HCT116 (cell line): ENCODE data around the gene HCAR3. TPM values are rescaled to one million over a fixed set of nuclear protein-coding genes. Genes with fewer than 3 reads are reported as not detected.

ENCODE experiments used
- ATAC-seq: fragments of 200-7000 bp; cut with Tn5 transposase; 2 replicates; pipeline ENCODE4 v1.9.1; 2020; ENCODE audit warnings: mild to moderate bottlenecking, moderate library complexity
- BruUV-seq: library from RNA; stranded (reverse); fragments of 400-500 nt; replicated peaks from 2 replicates; lab custom pipeline; 2021; lab: Mats Ljungman, UMichigan
- CTCF ChIA-PET: fragments of 300-600 bp; sonication (Branson Sonifier 250); formaldehyde crosslinking; loops from one replicate; lab custom pipeline; 2021; ENCODE audit warnings: antibody characterized with exemption; lab: Charles Lee
- POLR2A ChIA-PET: fragments of 300-600, 350-600 bp; sonication (Branson Sonifier 250); formaldehyde crosslinking; loops from one replicate; lab custom pipeline; 2021; ENCODE audit warnings: antibody characterized with exemption; lab: Charles Lee
- RAD21 ChIA-PET, 2 experiments: fragments of 300-600 bp; sonication (Branson Sonifier 250); formaldehyde crosslinking; loops; one replicate each; lab custom pipeline; 2023; ENCODE audit warnings: low total read pairs in 2 of 2; ENCODE audit not compliant: uncharacterized antibody in 2 of 2, unreplicated experiment in 2 of 2, low non-redundant PET in 1 of 2; lab: Charles Lee
- DNase-seq: peaks from one replicate; pipeline ENCODE4 v3.0.0-alpha.2; 2010; ENCODE audit warnings: low read depth, low spot score
- H2AFZ ChIP-seq: fragments of 200-600 bp; shearing (Covaris generic), sonication (generic); 2 replicates; pipeline ENCODE4 v1.6.1; 2017; ENCODE audit warnings: low read depth, mixed run types, mixed read lengths, antibody characterized with exemption, low read length; ENCODE audit not compliant: poor library complexity, severe bottlenecking
- H3K27ac ChIP-seq: 2 replicates; pipeline ENCODE4 v1.5.1; 2012; ENCODE audit warnings: low read depth, low read length
- H3K27me3 ChIP-seq: fragments of 200-600 bp; sonication (generic); 2 replicates; pipeline ENCODE4 v1.6.1; 2016; ENCODE audit warnings: mixed run types, low read length, mixed read lengths; ENCODE audit not compliant: insufficient read depth
- H3K36me3 ChIP-seq, 2 experiments: fragments of 200-500 bp in 1 of 2; fragments of 200-600 bp in 1 of 2; sonication (Bioruptor generic) in 1 of 2; sonication (generic) in 1 of 2; 2 replicates each; pipeline versions ENCODE4 v1.5.1 to v1.6.1; 2014 to 2016; ENCODE audit warnings: low read length in 2 of 2, inconsistent platforms in 1 of 2, mixed read lengths in 1 of 2, mixed run types in 1 of 2; ENCODE audit not compliant: insufficient read depth in 2 of 2, control insufficient read depth in 1 of 2
- H3K4me1 ChIP-seq, 2 experiments: fragments of 200-600 bp in 1 of 2; sonication (generic) in 1 of 2; 2 replicates each; pipeline versions ENCODE4 v1.5.1 to v1.6.1; 2012 to 2017; ENCODE audit warnings: low read length in 2 of 2, inconsistent platforms in 1 of 2, mild to moderate bottlenecking in 1 of 2, mixed read lengths in 1 of 2, mixed run types in 1 of 2, moderate library complexity in 1 of 2; ENCODE audit not compliant: insufficient read depth in 2 of 2, control insufficient read depth in 1 of 2
- H3K4me2 ChIP-seq: fragments of 200-600 bp; sonication (generic); 2 replicates; pipeline ENCODE4 v1.6.1; 2017; ENCODE audit warnings: mixed run types, low read length, mixed read lengths
- H3K4me3 ChIP-seq, 2 experiments: fragments of 200-600 bp in 1 of 2; sonication (generic) in 1 of 2; replicated peaks in 1 of 2; 2 replicates each; pipeline ENCODE4 v1.5.1; 2011 to 2016; ENCODE audit warnings: low read length in 2 of 2, control low read depth in 1 of 2, low read depth in 1 of 2, mild to moderate bottlenecking in 1 of 2, mixed read lengths in 1 of 2, mixed run types in 1 of 2
- H3K79me2 ChIP-seq: fragments of 200-600 bp; sonication (generic); 2 replicates; pipeline ENCODE4 v1.6.1; 2017; ENCODE audit warnings: mild to moderate bottlenecking, mixed run types, low read length, moderate library complexity, mixed read lengths; ENCODE audit not compliant: insufficient read depth
- H3K9ac ChIP-seq: fragments of 200-600 bp; sonication (generic); 2 replicates; pipeline ENCODE4 v1.6.1; 2016; ENCODE audit warnings: low read length, mixed read lengths
- H3K9me2 ChIP-seq: fragments of 200-600 bp; sonication (generic), shearing (Covaris generic); 2 replicates; pipeline ENCODE4 v1.6.1; 2017; ENCODE audit warnings: mixed run types, mild to moderate bottlenecking, moderate library complexity; ENCODE audit not compliant: insufficient read depth
- H3K9me3 ChIP-seq, 2 experiments: fragments of 200-500 bp in 1 of 2; fragments of 200-600 bp in 1 of 2; sonication (Bioruptor generic) in 1 of 2; sonication (generic) in 1 of 2; 2 replicates each; pipeline ENCODE4 v1.6.1; 2014 to 2017; ENCODE audit warnings: low read length in 2 of 2, mixed read lengths in 2 of 2, inconsistent platforms in 1 of 2, low read depth in 1 of 2, mild to moderate bottlenecking in 1 of 2, mixed run types in 1 of 2, moderate library complexity in 1 of 2; ENCODE audit not compliant: control insufficient read depth in 1 of 2, insufficient read depth in 1 of 2
- H4K20me1 ChIP-seq: fragments of 200-600 bp; sonication (generic), shearing (Covaris generic); 2 replicates; pipeline ENCODE4 v1.6.1; 2017; ENCODE audit warnings: mixed run types, mild to moderate bottlenecking, moderate library complexity; ENCODE audit not compliant: insufficient read depth
- CBX3 ChIP-seq: IDR thresholded peaks from 2 replicates; pipeline ENCODE4 v1.6.1; 2012; ENCODE audit warnings: low read depth
- CEBPB ChIP-seq: IDR thresholded peaks from 2 replicates; pipeline ENCODE4 v1.6.1; 2012; ENCODE audit warnings: low read depth
- CTCF ChIP-seq, 3 experiments: fragments of 200-600 bp in 1 of 3; sonication (generic) in 1 of 3; IDR thresholded peaks in 2 of 3; conservative IDR thresholded peaks in 1 of 3; 2 replicates each; pipeline ENCODE4 v1.5.1; 2012 to 2017; ENCODE audit warnings: low read depth in 2 of 3, low read length in 2 of 3, antibody characterized with exemption in 1 of 3, borderline replicate concordance in 1 of 3, control low read depth in 1 of 3, mild to moderate bottlenecking in 1 of 3, mixed read lengths in 1 of 3, mixed run types in 1 of 3, moderate library complexity in 1 of 3; ENCODE audit not compliant: insufficient read depth in 1 of 3
- EZH2 ChIP-seq: fragments of 200-600 bp; sonication (generic); IDR thresholded peaks from 2 replicates; pipeline ENCODE4 v1.6.1; 2017; ENCODE audit warnings: antibody characterized with exemption, mixed run types
- EZH2phosphoT487 ChIP-seq: fragments of 200-600 bp; IDR thresholded peaks from 2 replicates; pipeline ENCODE4 v1.6.1; 2018; ENCODE audit warnings: antibody characterized with exemption, borderline replicate concordance
- FOSL1 ChIP-seq: IDR thresholded peaks from 2 replicates; pipeline ENCODE4 v1.6.1; 2012; ENCODE audit warnings: low read depth
- JUND ChIP-seq: IDR thresholded peaks from 2 replicates; pipeline ENCODE4 v1.6.1; 2012
- POLR2A ChIP-seq: IDR thresholded peaks from 2 replicates; pipeline ENCODE4 v1.7.0; 2011; ENCODE audit warnings: borderline replicate concordance; ENCODE audit not compliant: insufficient read depth, insufficient read length; ENCODE audit errors: extremely low read depth
- RAD21 ChIP-seq: IDR thresholded peaks from 2 replicates; pipeline ENCODE4 v1.6.1; 2012; ENCODE audit warnings: low read depth, mild to moderate bottlenecking
- SRF ChIP-seq: IDR thresholded peaks from 2 replicates; pipeline ENCODE4 v1.6.1; 2012; ENCODE audit warnings: low read depth
- YY1 ChIP-seq: IDR thresholded peaks from 2 replicates; pipeline ENCODE4 v1.6.1; 2011; ENCODE audit warnings: low read length, low read depth, moderate library complexity, mild to moderate bottlenecking; ENCODE audit not compliant: insufficient replicate concordance; ENCODE audit errors: extremely low read depth
- intact Hi-C: fragments of 100-400 bp; cut with micrococcal nuclease; formaldehyde crosslinking; loops from 2 replicates; pipeline ENCODE4 v1.10.0; 2022
- total RNA-seq: library from RNA; stranded (reverse); gene quantifications from one replicate; pipeline ENCODE4 v1.2.1, GENCODE V29; 2021; ENCODE audit not compliant: unreplicated experiment
- TF ChIP-seq, protein P1 (sequence below): IDR thresholded peaks from 2 replicates; pipeline ENCODE4 v1.6.1; 2012; ENCODE audit warnings: low read depth
- TF ChIP-seq, protein P2 (sequence below): IDR thresholded peaks from 2 replicates; pipeline ENCODE4 v1.6.1; 2011; ENCODE audit warnings: mild to moderate bottlenecking, low read length, moderate library complexity; ENCODE audit not compliant: insufficient replicate concordance; ENCODE audit errors: extremely low read depth

The HCAR3 gene
- total RNA-seq, 1 experiment from 2014 or later, result not detected

DNA sequence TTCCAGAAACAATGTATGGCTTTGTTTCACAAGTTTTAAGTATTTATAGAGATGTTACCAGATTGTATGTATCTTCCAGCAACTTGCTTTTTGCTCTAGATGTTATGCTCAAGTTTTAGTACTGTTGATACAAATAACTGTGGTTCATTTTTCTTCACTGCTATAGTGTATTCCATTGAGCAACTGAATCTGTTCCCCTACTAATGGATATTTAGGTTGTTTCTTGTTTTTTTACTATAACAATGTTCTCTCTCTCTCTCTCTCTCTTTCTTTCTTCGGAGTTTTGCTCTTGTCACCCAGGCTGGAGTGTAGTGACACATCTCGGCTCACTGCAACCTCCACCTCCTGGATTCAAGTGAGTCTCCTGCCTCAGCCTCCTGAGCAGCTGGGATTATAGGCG, 30.1 kb downstream of the HCAR3 start (continued):
- TF ChIP-seq, protein P1, sequence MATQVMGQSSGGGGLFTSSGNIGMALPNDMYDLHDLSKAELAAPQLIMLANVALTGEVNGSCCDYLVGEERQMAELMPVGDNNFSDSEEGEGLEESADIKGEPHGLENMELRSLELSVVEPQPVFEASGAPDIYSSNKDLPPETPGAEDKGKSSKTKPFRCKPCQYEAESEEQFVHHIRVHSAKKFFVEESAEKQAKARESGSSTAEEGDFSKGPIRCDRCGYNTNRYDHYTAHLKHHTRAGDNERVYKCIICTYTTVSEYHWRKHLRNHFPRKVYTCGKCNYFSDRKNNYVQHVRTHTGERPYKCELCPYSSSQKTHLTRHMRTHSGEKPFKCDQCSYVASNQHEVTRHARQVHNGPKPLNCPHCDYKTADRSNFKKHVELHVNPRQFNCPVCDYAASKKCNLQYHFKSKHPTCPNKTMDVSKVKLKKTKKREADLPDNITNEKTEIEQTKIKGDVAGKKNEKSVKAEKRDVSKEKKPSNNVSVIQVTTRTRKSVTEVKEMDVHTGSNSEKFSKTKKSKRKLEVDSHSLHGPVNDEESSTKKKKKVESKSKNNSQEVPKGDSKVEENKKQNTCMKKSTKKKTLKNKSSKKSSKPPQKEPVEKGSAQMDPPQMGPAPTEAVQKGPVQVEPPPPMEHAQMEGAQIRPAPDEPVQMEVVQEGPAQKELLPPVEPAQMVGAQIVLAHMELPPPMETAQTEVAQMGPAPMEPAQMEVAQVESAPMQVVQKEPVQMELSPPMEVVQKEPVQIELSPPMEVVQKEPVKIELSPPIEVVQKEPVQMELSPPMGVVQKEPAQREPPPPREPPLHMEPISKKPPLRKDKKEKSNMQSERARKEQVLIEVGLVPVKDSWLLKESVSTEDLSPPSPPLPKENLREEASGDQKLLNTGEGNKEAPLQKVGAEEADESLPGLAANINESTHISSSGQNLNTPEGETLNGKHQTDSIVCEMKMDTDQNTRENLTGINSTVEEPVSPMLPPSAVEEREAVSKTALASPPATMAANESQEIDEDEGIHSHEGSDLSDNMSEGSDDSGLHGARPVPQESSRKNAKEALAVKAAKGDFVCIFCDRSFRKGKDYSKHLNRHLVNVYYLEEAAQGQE, result no peak
- TF ChIP-seq YY1 (no peak), SRF (no peak), CEBPB (no peak), EZH2 (no peak), FOSL1 (no peak), EZH2phosphoT487 (no peak), JUND (no peak)

- no peak for DNase-seq
- intact Hi-C loops, result no loop called here
- Histone ChIP-seq H3K36me3 (no peaks in the 10 kb centered on the region), H3K27ac (no peak overlapping the region), H3K9me2 (no peaks in the 10 kb centered on the region), H3K79me2 (no peaks in the 10 kb centered on the region), H3K27me3 (no peaks in the 10 kb centered on the region), H4K20me1 (no peaks in the 10 kb centered on the region), H2AFZ (no peak overlapping the region), H3K9me3 (no peaks in the 10 kb centered on the region), H3K4me3 (no peak overlapping the region), H3K4me1 (peaks cover 5 to 8% of the 10 kb centered on the region in 2 experiments; a peak in 3 of 4 replicates), H3K9ac (no peak overlapping the region), H3K4me2 (no peak overlapping the region)
- no TSS peak for BruUV-seq
- ChIA-PET RAD21 (no interaction called here), POLR2A (no interaction called here), CTCF (no interaction called here)
- ATAC-seq, result no peak
- TF ChIP-seq CTCF (IDR thresholded peaks at IDR 0.05 in 2 of 3, conservative IDR thresholded peaks at IDR 0.05 in 1 of 3; ENCODE audit: borderline replicate concordance in 1 of 3, insufficient read depth in 1 of 3, low read depth in 2 of 3, low read length in 2 of 3) (no peak), RAD21 (no peak), SRF (no peak), CBX3 (no peak), POLR2A (no peak), FOSL1 (no peak)
- TF ChIP-seq, protein P2, sequence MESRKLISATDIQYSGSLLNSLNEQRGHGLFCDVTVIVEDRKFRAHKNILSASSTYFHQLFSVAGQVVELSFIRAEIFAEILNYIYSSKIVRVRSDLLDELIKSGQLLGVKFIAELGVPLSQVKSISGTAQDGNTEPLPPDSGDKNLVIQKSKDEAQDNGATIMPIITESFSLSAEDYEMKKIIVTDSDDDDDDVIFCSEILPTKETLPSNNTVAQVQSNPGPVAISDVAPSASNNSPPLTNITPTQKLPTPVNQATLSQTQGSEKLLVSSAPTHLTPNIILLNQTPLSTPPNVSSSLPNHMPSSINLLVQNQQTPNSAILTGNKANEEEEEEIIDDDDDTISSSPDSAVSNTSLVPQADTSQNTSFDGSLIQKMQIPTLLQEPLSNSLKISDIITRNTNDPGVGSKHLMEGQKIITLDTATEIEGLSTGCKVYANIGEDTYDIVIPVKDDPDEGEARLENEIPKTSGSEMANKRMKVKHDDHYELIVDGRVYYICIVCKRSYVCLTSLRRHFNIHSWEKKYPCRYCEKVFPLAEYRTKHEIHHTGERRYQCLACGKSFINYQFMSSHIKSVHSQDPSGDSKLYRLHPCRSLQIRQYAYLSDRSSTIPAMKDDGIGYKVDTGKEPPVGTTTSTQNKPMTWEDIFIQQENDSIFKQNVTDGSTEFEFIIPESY, result no peak
Observed at GRCh38 chr12:122684297-122684813, 32.3 kb downstream of the HCAR3 start.
